H9 (cell line): Measurements from ENCODE around the gene GPN2. TPM values are rescaled to one million over a fixed set of nuclear protein-coding genes. Genes with fewer than 3 reads are reported as not detected.

ENCODE experiments used
- DNase-seq: peaks from one replicate; pipeline ENCODE4 v3.0.0-alpha.2; 2017
- H2AFZ ChIP-seq: one replicate; pipeline ENCODE4 v1.6.1; 2013; ENCODE audit warnings: mild to moderate bottlenecking, low read length, control low read depth, moderate library complexity
- H2AK5ac ChIP-seq: 2 replicates; pipeline ENCODE4 v1.6.1; 2013; ENCODE audit warnings: low read length, control low read depth, mixed read lengths; ENCODE audit not compliant: insufficient read length
- H2BK120ac ChIP-seq: one replicate; pipeline ENCODE4 v1.6.1; 2013; ENCODE audit warnings: low read depth, mild to moderate bottlenecking, low read length, control low read depth, inconsistent platforms; ENCODE audit not compliant: poor library complexity, severe bottlenecking
- H2BK12ac ChIP-seq: 2 replicates; pipeline ENCODE4 v1.6.1; 2013; ENCODE audit warnings: low read length, control low read depth, mixed read lengths, low read depth; ENCODE audit not compliant: insufficient read length
- H2BK15ac ChIP-seq: 2 replicates; pipeline ENCODE4 v1.6.1; 2013; ENCODE audit warnings: low read depth, low read length, control low read depth
- H2BK20ac ChIP-seq: one replicate; pipeline ENCODE4 v1.6.1; 2013; ENCODE audit warnings: low read depth, mild to moderate bottlenecking, low read length, control low read depth, inconsistent platforms; ENCODE audit not compliant: poor library complexity, severe bottlenecking
- H2BK5ac ChIP-seq: 2 replicates; pipeline ENCODE4 v1.6.1; 2013; ENCODE audit warnings: low read length, control low read depth, mixed read lengths; ENCODE audit not compliant: insufficient read length
- H3K14ac ChIP-seq: 2 replicates; pipeline ENCODE4 v1.6.1; 2013; ENCODE audit warnings: low read length, control low read depth; ENCODE audit not compliant: insufficient read depth
- H3K18ac ChIP-seq: 2 replicates; pipeline ENCODE4 v1.6.1; 2013; ENCODE audit warnings: low read depth, mild to moderate bottlenecking, mixed read lengths, low read length, control low read depth; ENCODE audit not compliant: insufficient read length
- H3K23ac ChIP-seq: 2 replicates; pipeline ENCODE4 v1.6.1; 2013; ENCODE audit warnings: low read length, control low read depth, mixed read lengths, low read depth; ENCODE audit not compliant: insufficient read length
- H3K23me2 ChIP-seq: 2 replicates; pipeline ENCODE4 v1.6.1; 2013; ENCODE audit warnings: low read depth, mild to moderate bottlenecking, mixed read lengths, low read length, control low read depth; ENCODE audit not compliant: insufficient read length, poor library complexity, severe bottlenecking
- H3K27ac ChIP-seq: 2 replicates; pipeline ENCODE4 v1.5.1; 2013; ENCODE audit warnings: low read length, control low read depth, mixed read lengths, low read depth; ENCODE audit not compliant: insufficient read length
- H3K27me3 ChIP-seq: 2 replicates; pipeline ENCODE4 v1.6.1; 2013; ENCODE audit warnings: low read length, control low read depth, inconsistent platforms; ENCODE audit not compliant: insufficient read depth
- H3K4ac ChIP-seq: 2 replicates; pipeline ENCODE4 v1.6.1; 2013; ENCODE audit warnings: low read depth, mild to moderate bottlenecking, control low read depth, inconsistent platforms, low read length, moderate library complexity
- H3K4me1 ChIP-seq: 2 replicates; pipeline ENCODE4 v1.6.1; 2013; ENCODE audit warnings: low read length, control low read depth, inconsistent platforms; ENCODE audit not compliant: insufficient read depth
- H3K4me2 ChIP-seq: 2 replicates; pipeline ENCODE4 v1.6.1; 2013; ENCODE audit warnings: low read length, control low read depth, mixed read lengths; ENCODE audit not compliant: insufficient read length, insufficient read depth
- H3K56ac ChIP-seq: 2 replicates; pipeline ENCODE4 v1.6.1; 2013; ENCODE audit warnings: low read depth, mild to moderate bottlenecking, mixed read lengths, low read length, control low read depth; ENCODE audit not compliant: insufficient read length
- H3K79me1 ChIP-seq: 2 replicates; pipeline ENCODE4 v1.6.1; 2013; ENCODE audit warnings: low read depth, mild to moderate bottlenecking, moderate library complexity, low read length, control low read depth, inconsistent platforms; ENCODE audit not compliant: insufficient read depth, poor library complexity, severe bottlenecking
- H3K79me2 ChIP-seq: 2 replicates; pipeline ENCODE4 v1.6.1; 2013; ENCODE audit warnings: low read length, control low read depth, inconsistent platforms; ENCODE audit not compliant: insufficient read depth
- H3K9ac ChIP-seq: 2 replicates; pipeline ENCODE4 v1.6.1; 2013; ENCODE audit warnings: low read length, control low read depth, mixed read lengths; ENCODE audit not compliant: insufficient read length; ENCODE audit errors: extremely low read depth
- H3K9me3 ChIP-seq: one replicate; pipeline ENCODE4 v1.6.1; 2013; ENCODE audit warnings: low read depth, low read length, inconsistent platforms; ENCODE audit not compliant: control insufficient read depth
- H3T11ph ChIP-seq: one replicate; pipeline ENCODE4 v1.6.1; 2013; ENCODE audit warnings: mild to moderate bottlenecking, low read length, control low read depth, inconsistent platforms
- H4K20me1 ChIP-seq: one replicate; pipeline ENCODE4 v1.6.1; 2013; ENCODE audit not compliant: control insufficient read depth, insufficient read length, insufficient read depth
- H4K5ac ChIP-seq: 2 replicates; pipeline ENCODE4 v1.6.1; 2013; ENCODE audit warnings: low read depth, mild to moderate bottlenecking, mixed read lengths, low read length, control low read depth; ENCODE audit not compliant: insufficient read length
- H4K8ac ChIP-seq: replicated peaks from 2 replicates; pipeline ENCODE4 v1.6.1; 2013; ENCODE audit warnings: low read length, control low read depth, mixed read lengths, low read depth; ENCODE audit not compliant: insufficient read length
- H4K91ac ChIP-seq: 2 replicates; pipeline ENCODE4 v1.6.1; 2013; ENCODE audit warnings: low read depth, mild to moderate bottlenecking, moderate library complexity, mixed read lengths, low read length, control low read depth; ENCODE audit not compliant: insufficient read length
- H3K27ac Mint-ChIP-seq, 3 experiments: 2 replicates in 2 of 3; 3 replicates in 1 of 3; pipeline ENCODE4 v1.8.0; 2020 to 2021; ENCODE audit warnings: mixed read lengths in 3 of 3, mild to moderate bottlenecking in 1 of 3, moderate library complexity in 1 of 3
- H3K27me3 Mint-ChIP-seq: 2 replicates; pipeline ENCODE4 v1.8.0; 2021; ENCODE audit warnings: low read depth, mild to moderate bottlenecking, moderate library complexity, mixed read lengths
- H3K36me3 Mint-ChIP-seq, 3 experiments: 2 replicates in 2 of 3; 3 replicates in 1 of 3; pipeline ENCODE4 v1.8.0; 2020 to 2021; ENCODE audit warnings: low read depth in 3 of 3, mixed read lengths in 3 of 3; ENCODE audit not compliant: insufficient read depth in 1 of 3
- H3K4me1 Mint-ChIP-seq, 2 experiments: 2 replicates each; pipeline ENCODE4 v1.8.0; 2020; ENCODE audit warnings: mixed read lengths in 2 of 2
- H3K4me3 Mint-ChIP-seq, 2 experiments: 2 replicates in 1 of 2; 3 replicates in 1 of 2; pipeline ENCODE4 v1.8.0; 2020 to 2021; ENCODE audit warnings: mild to moderate bottlenecking in 2 of 2, mixed read lengths in 2 of 2, moderate library complexity in 1 of 2
- H3K9me3 Mint-ChIP-seq, 2 experiments: 2 replicates in 1 of 2; 3 replicates in 1 of 2; pipeline ENCODE4 v1.8.0; 2020; ENCODE audit warnings: mild to moderate bottlenecking in 2 of 2, mixed read lengths in 2 of 2, moderate library complexity in 1 of 2
- CTCF ChIP-seq: fragments of 200-600 bp; sonication (generic); conservative IDR thresholded peaks from 3 replicates; pipeline ENCODE4 v1.8.0; 2021; ENCODE audit warnings: antibody characterized with exemption, mild to moderate bottlenecking
- WGBS: extraction: QIAGEN DNeasy Blood & Tissue Kit; methylation state at CpG from one replicate; pipeline ENCODE4 v1.1.7; 2013; ENCODE audit warnings: missing lambda C conversion rate, low lambda C conversion rate, mixed read lengths; ENCODE audit not compliant: insufficient read length; ENCODE audit errors: extremely low coverage; 5-methylcytosine and 5-hydroxymethylcytosine counted together
- total RNA-seq: library from RNA; stranded (reverse); gene quantifications from 2 replicates; pipeline ENCODE4 v1.2.1, GENCODE V29; 2021

Gene GPN2
- total RNA-seq, 1 experiment from 2014 or later, result 47.8 TPM

- peaks cover 7 to 16% of the 10 kb centered on the region in 2 experiments for H3K4me1 Mint-ChIP-seq
- Histone ChIP-seq H2BK15ac (no peak overlapping the region), H2BK12ac (no peak overlapping the region), H3K14ac (no peak overlapping the region), H3K27ac (no peak overlapping the region), H3K4ac (no peak overlapping the region), H3K9me3 (no peaks in the 10 kb centered on the region), H3K4me2 (no peak overlapping the region), H3K79me1 (no peaks in the 10 kb centered on the region), H4K5ac (no peak overlapping the region), H2BK20ac (no peak overlapping the region), H3T11ph (no peak overlapping the region), H3K23me2 (peaks cover 11% of the 10 kb centered on the region), H4K91ac (no peak overlapping the region), H2AK5ac (no peak overlapping the region), H2BK5ac (no peak overlapping the region), H4K20me1 (peaks cover 2% of the 10 kb centered on the region), H2AFZ (no peak overlapping the region), H3K27me3 (no peaks in the 10 kb centered on the region; the same call in 1 of the 2 replicates), H3K56ac (no peak overlapping the region), H3K23ac (no peak overlapping the region), H3K4me1 (no peaks in the 10 kb centered on the region; the same call in 1 of the 2 replicates), H2BK120ac (no peak overlapping the region), H3K18ac (no peak overlapping the region), H3K9ac (no peak overlapping the region), H4K8ac (no peak overlapping the region), H3K79me2 (no peaks in the 10 kb centered on the region)
- no CpG with 5 or more reads among the region's 1 CpG for WGBS
- peaks cover 38 to 70% (median 58%) of the 10 kb centered on the region in 3 experiments for H3K36me3 Mint-ChIP-seq
- no peaks in the 10 kb centered on the region for H3K9me3 Mint-ChIP-seq
- no peaks in the 10 kb centered on the region for H3K27me3 Mint-ChIP-seq
- H3K27ac Mint-ChIP-seq, result peak overlapping the region in 1 of 3 experiments; percentile 75; a peak in 1 of 7 replicates
- DNase-seq, result no peak
- peak overlapping the region; percentile 22 to 62; a peak in 3 of 5 replicates for H3K4me3 Mint-ChIP-seq
- TF ChIP-seq CTCF, result peak; percentile 64
Measured at GRCh38 chr1:26887125-26887524, 3.0 kb downstream of the GPN2 start.
